GM19351 (cell line): ENCODE measurements around the gene RPAP2.
"Not testable (repeated sequence)": the region's sequence is repeated elsewhere in the genome, so short reads cannot be mapped to it uniquely, and the experiment has no call there.

ENCODE experiments used
- ATAC-seq: cut with Tn5 transposase; IDR thresholded peaks from one replicate; pipeline ENCODE4 v1.9.1; 2021; ENCODE audit warnings: mild to moderate bottlenecking, moderate library complexity; ENCODE audit not compliant: unreplicated experiment

Gene RPAP2

GRCh38 chr1:92374223-92374622, 75.4 kb downstream of the RPAP2 start:
- ATAC-seq = no peak

DNA sequence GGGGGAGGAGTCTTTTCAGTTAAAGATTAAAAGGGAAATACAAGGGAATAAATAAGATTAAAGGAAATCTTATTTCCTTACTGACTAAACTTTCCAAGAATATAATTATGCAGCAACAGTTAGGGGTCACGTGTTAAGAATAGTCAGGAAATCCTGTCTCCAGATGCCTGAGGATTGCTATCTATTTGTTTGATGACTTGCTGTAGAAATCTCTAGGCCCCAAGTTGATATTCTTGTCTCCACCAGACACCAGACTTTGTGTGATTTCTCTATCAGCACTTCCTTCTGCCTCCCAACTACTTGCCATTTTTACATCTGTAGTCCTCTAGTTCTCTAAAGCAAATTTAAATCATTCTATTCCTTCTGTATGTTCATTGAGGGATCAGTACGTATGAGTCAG, 77.5 kb downstream of the RPAP2 start:
- no peak for ATAC-seq

GRCh38 chr1:92377991-92378390, 79.1 kb downstream of the RPAP2 start:
- ATAC-seq = not testable (repeated sequence)

- ATAC-seq = no peak
These were observed 82.0 kb downstream of the RPAP2 start for GRCh38 chr1:92380867-92381266.

DNA sequence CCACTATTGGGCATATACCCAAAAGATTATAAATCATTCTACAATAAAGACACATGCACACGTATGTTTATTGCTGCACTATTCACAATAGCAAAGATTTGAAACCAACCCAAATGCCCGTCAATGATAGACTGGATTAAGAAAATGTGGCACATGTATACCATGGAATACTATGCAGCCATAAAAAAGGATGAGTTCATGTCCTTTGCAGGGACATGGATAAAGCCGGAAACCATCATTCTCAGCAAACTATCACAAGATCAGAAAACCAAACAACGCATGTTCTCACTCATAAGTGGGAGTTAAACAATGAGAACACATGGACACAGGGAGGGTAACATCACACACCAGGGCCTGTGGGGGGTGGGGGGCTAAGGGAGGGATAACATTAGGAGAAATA, 95.1 kb downstream of the RPAP2 start:
- ATAC-seq = not testable (repeated sequence)

DNA sequence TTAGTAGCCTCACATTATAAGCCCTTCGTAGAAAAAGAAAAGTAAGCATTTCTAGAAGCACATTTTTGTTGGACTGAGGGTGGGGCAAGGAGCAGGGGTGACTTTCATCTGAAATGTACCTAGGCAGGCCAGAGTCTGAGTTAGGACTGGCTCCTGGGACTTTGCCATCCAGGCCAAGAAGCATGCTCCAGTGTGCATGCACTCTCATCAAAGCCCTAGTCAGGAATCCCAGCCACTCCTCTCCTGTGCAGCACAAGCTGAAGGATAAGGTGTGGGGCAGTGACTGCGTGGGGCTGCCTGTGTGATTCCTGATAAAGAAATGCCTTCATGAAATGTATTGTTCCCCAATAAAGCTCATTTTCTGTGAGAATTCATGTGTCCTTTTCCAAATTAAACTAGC, 99.7 kb downstream of the RPAP2 start:
- no peak for ATAC-seq

GRCh38 chr1:92399076-92399475, 100.2 kb downstream of the RPAP2 start:
- peak; percentile 88 for ATAC-seq

DNA sequence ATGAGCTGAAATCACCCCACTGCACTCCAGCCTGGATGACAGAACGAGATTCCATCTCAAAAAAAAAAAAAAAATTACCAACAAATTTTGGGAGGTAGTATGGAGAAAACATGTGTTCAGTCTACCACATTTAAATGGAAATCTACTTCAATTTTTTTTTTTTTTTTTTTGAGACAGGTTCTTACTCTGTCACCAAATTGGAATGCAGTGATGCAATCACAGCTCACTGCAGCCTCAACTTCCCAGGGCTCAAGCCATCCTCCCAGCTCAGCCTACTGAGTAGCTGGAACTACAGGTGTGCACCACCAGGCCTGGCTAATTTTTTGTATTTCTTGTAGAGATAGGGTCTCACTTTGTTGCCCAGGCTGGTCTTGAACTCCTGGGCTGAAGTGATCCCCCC, 105.8 kb downstream of the RPAP2 start:
- ATAC-seq = no peak

DNA sequence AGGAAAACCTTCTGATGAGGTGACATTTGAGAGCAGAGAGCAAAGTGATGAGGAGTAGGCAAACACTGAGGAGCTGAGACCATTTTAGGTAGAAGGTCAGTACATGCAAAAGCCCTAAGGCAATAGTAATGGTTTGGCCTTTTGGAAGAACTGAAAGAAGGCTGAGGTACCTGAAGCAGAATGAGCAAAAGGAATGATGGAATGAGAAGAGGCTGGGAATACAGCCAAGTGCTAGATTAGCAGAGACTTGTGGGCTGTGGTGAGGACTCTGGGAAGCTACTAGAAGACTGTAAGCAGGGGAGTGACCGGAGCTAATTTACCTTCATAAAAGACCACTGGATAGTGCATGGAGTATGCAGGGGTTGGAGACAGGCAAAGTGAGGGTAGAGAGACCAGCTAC, 110.0 kb downstream of the RPAP2 start:
- ATAC-seq = no peak

DNA sequence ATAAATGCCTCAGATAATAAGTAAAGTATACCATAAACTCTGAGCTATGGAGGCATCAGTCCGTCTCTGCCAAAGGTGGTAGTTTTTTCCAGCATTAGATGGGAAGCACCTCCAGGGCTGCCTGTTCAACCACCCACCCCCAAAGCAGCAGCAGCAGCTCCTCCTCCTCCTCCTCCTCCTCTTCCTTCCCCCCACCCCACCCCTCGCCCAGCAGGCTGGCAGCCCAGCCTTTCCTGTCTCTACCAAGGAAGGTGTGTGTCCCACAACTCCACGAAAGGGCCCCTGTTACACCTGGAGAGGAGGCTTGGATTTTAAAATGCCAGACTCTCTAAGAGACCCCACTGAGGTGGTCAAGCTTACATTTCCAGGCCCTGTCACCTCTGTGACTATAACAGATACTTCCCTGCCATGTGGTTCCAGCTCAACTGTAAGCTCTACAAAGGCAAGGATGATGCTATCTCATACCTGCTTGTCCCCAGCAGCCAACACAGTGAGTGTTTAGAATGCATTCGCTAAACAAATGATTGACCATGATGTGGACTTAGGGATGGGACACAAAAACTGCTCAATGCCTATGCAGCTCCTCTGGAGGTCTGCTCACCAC, 111.2 kb downstream of the RPAP2 start:
- ATAC-seq = no peak

- ATAC-seq = no peak
These were observed 111.8 kb downstream of the RPAP2 start for GRCh38 chr1:92410706-92411105.

DNA sequence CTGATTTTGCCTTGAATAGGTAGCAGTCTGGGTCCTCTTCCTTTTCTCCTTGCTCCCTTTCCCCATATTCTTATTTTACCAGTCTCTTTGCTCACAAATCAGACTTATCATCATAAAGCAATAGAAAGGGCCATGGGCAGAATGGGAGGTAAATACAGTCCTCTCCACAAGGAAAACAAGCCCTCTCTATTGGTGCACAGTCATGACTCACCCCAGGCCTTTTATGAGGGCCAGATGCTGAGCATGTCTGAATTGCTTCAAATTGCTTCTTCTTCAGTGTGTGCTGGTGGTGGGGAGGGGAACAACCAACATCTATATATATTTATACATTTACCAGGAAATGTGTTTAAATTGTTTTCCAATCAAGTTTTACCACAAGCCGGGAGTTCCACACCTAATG, 112.7 kb downstream of the RPAP2 start:
- ATAC-seq = no peak

DNA sequence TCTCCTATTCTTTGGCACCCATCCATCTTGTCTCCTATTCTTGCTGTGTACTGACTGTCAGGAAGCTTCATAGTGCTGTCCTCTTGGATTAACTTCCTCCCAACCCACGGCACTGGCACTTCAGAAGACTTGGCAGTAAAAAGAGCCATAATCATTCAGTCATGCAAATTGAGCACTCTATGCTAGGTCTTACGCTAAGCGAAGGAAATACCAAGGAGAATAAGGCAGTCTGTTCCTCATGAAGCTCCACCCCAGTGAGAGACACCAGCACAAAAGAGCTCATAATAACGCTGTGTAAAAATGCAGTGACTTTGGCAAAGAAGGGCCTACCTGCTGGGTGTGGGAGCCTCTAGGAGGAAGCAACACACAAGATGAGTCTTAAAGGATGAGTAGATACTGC, 120.8 kb downstream of the RPAP2 start:
- ATAC-seq = no peak

DNA sequence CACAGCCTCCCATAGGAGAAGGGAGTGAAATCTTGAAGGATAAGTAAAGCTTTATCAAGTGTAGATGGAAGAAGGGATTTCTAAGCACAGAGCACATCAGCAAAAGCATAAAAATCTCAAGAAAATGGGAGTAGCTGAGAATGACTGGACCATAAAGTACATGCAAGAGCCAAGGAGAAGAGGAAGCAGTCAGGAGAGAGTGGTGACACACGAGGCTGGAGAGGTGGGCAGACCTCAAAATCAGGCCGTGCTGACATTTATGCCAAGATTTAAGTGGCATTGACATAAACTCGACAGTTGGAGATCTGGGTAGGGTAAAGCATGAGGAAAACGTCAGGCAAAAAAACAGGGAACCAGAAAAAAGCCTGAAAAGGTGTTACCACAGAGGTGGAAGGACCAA, 125.5 kb downstream of the RPAP2 start:
- ATAC-seq = no peak

GRCh38 chr1:92425617-92426016, 126.8 kb downstream of the RPAP2 start:
- no peak for ATAC-seq

GRCh38 chr1:92430030-92430429, 131.2 kb downstream of the RPAP2 start:
- ATAC-seq = no peak

DNA sequence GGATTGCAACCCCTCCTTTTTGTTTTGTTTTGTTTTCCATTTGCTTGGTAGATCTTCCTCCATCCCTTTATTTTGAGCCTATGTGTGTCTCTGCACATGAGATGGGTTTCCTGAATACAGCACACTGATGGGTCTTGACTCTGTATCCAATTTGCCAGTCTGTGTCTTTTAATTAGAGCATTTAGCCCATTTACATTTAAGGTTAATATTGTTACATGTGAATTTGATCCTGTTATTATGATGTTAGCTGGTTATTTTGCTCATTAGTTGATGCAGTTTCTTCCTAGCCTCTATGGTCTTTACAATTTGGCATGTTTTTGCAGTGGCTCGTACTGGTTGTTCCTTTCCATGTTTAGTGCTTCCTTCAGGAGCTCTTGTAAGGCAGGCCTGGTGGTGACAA, 135.7 kb downstream of the RPAP2 start:
- ATAC-seq = not testable (repeated sequence)

DNA sequence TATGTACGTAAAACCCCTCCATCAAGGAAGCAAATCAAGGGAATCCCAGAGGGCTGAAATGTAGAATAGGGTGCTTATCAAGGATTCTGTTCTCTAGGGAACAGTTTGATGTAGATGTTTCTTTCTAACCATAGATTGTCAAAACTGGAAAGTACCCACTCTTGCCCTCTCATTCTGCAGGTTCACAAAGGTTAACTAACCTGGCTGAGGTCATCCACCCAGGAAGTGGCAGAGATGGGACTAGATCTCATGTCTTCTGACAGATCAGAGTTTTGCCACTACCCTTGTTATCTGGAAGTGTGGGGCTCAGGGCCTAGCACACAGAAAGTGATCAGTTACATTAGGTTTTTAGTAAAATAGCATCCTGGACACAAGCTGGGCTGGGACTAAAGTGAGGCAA, 140.4 kb downstream of the RPAP2 start:
- ATAC-seq = no peak

GRCh38 chr1:92441316-92441696, 142.4 kb downstream of the RPAP2 start:
- ATAC-seq = no peak

DNA sequence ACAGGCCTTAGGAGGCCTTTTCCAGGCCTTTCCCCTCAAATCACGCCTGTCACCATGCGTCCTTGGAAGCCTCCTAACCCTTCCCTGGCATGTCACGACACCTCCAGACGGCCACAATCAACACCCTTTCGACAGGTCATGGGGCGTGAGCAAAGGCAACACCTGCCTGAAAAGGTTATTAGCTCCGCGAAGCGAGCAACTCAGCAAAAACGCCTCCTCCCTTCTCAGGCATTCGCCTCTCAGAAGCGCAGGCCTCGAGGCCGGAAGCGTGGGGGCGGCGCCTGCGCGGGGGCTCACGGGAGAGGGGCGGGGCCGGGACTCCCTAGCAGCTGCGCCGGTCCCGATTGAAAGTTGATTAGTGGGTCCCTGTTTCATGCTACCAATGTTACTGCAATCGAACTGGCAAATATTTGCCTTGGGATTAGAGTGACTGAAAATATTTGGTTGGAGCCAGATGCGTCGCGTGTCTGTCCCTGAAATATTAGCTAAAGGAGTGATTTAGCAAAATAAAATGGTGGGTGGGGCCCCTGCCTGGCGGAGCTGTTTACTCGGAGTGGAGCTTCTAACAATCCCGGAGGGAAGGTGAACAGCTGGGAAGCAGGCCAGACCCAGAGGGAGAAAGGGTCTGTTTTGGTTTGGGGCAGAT, 143.0 kb downstream of the RPAP2 start:
- ATAC-seq = no peak

DNA sequence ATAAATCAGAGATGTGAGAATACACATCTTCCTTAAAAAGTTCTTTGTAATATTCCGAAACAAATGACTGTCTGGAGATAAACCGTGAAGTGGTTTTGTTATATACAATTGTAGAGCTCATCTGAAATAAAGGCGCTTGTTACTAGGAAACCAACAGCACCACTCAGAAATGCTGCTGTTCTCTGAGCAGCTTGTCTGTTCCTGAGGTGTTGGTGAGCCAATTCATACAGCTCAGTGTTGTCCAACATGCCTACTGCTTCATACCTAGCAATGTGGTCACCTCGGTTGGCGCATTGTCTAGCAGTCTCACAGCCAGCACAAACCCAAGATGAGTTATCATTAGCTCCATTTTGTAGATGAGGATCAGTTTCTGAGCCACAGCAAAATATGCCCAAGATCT, 143.5 kb downstream of the RPAP2 start:
- no peak for ATAC-seq

GRCh38 chr1:92443893-92444292, 145.0 kb downstream of the RPAP2 start:
- no peak for ATAC-seq

DNA sequence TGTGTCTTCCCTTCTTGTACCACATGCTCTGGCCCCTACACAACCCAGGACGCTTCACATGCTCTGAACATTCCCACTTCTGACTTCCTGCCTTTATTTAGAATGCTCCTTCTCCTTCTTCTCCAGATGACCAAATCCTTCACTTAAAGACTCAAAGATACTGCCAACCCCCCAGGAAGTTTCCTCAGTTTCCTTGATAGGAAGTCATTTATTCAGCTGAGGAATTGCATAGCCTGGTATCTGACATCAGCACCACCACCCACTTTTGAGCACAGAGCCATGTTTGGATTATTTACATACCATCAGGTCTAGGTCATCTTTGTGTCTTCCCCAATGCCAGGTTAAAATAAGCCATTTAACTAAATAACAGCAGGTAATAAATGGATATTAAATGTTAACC, 145.5 kb downstream of the RPAP2 start:
- no peak for ATAC-seq
